IMR-90 (cell line): Measurements from ENCODE around the gene ARHGAP24. TPM values are rescaled to one million over a fixed set of nuclear protein-coding genes. Genes with fewer than 3 reads are reported as not detected.

Source experiments
- ATAC-seq: fragments of 200-7000 bp; cut with Tn5 transposase; 2 replicates; pipeline ENCODE4 v1.9.1; 2020; ENCODE audit warnings: low read depth, mild to moderate bottlenecking, moderate library complexity
- BruUV-seq: library from RNA; stranded (reverse); fragments of 400-500 nt; replicated peaks from 2 replicates; lab custom pipeline; 2021; lab: Mats Ljungman, UMichigan
- CTCF ChIA-PET: fragments of 300-600 bp; formaldehyde crosslinking; extraction: SDS; loops from one replicate; lab custom pipeline; 2021; ENCODE audit warnings: antibody characterized with exemption; lab: Yijun Ruan, JAX
- POLR2A ChIA-PET: fragments of 300-600 bp; sonication (Branson Sonifier 250); formaldehyde crosslinking; loops from one replicate; lab custom pipeline; 2022; ENCODE audit warnings: antibody characterized with exemption; ENCODE audit not compliant: unreplicated experiment; lab: Charles Lee
- DNase-seq: peaks from one replicate; pipeline ENCODE4 v3.0.0; 2013
- H2AFZ ChIP-seq: replicated peaks from 2 replicates; pipeline ENCODE3; 2013; ENCODE audit warnings: low read length, mild to moderate bottlenecking; ENCODE audit not compliant: poor library complexity
- H2AK5ac ChIP-seq: 2 replicates; pipeline ENCODE4 v1.6.1; 2013; ENCODE audit warnings: low read depth, low read length, inconsistent platforms
- H2AK9ac ChIP-seq: replicated peaks from 2 replicates; pipeline ENCODE3; 2013; ENCODE audit warnings: mild to moderate bottlenecking, low read depth, low read length, moderate library complexity; ENCODE audit not compliant: poor library complexity
- H2BK120ac ChIP-seq: 2 replicates; pipeline ENCODE4 v1.6.1; 2013; ENCODE audit warnings: low read depth, low read length, inconsistent platforms
- H2BK15ac ChIP-seq: 3 replicates; pipeline ENCODE4 v1.6.1; 2013; ENCODE audit warnings: low read depth, low read length, inconsistent platforms
- H2BK20ac ChIP-seq: 2 replicates; pipeline ENCODE4 v1.6.1; 2013; ENCODE audit warnings: low read depth, mild to moderate bottlenecking, inconsistent platforms, low read length, moderate library complexity
- H2BK5ac ChIP-seq: 2 replicates; pipeline ENCODE4 v1.6.1; 2013; ENCODE audit warnings: mild to moderate bottlenecking, low read depth, low read length, inconsistent platforms; ENCODE audit not compliant: poor library complexity, severe bottlenecking
- H3K14ac ChIP-seq: replicated peaks from 2 replicates; pipeline ENCODE4 v1.6.1; 2013; ENCODE audit warnings: low read depth, low read length, inconsistent platforms
- H3K18ac ChIP-seq: 2 replicates; pipeline ENCODE4 v1.6.1; 2013; ENCODE audit warnings: low read depth, low read length, control low read depth
- H3K23ac ChIP-seq: 2 replicates; pipeline ENCODE4 v1.6.1; 2013; ENCODE audit warnings: low read depth, low read length, inconsistent platforms
- H3K27ac ChIP-seq: 2 replicates; pipeline ENCODE4 v1.5.1; 2013; ENCODE audit warnings: mild to moderate bottlenecking, control low read depth, low read length; ENCODE audit not compliant: insufficient read depth
- H3K27me3 ChIP-seq: 2 replicates; pipeline ENCODE4 v1.6.1; 2013; ENCODE audit warnings: low read length; ENCODE audit not compliant: control insufficient read depth, insufficient read depth
- H3K36me3 ChIP-seq: 2 replicates; pipeline ENCODE4 v1.6.1; 2013; ENCODE audit warnings: low read length, mixed read lengths; ENCODE audit not compliant: control insufficient read depth, insufficient read depth
- H3K4ac ChIP-seq: 2 replicates; pipeline ENCODE4 v1.6.1; 2013; ENCODE audit warnings: low read depth, low read length, inconsistent platforms
- H3K4me1 ChIP-seq: 2 replicates; pipeline ENCODE4 v1.6.1; 2013; ENCODE audit warnings: low read length, mixed read lengths; ENCODE audit not compliant: control insufficient read depth, insufficient read depth
- H3K4me2 ChIP-seq: 2 replicates; pipeline ENCODE4 v1.6.1; 2013; ENCODE audit warnings: low read depth, mild to moderate bottlenecking, control low read depth, low read length, moderate library complexity
- H3K4me3 ChIP-seq: 2 replicates; pipeline ENCODE4 v1.5.1; 2013; ENCODE audit warnings: low read depth, mild to moderate bottlenecking, control low read depth, low read length, moderate library complexity; ENCODE audit not compliant: insufficient read depth
- H3K56ac ChIP-seq: 2 replicates; pipeline ENCODE4 v1.6.1; 2013; ENCODE audit warnings: low read length, inconsistent platforms; ENCODE audit not compliant: insufficient read depth; ENCODE audit errors: extremely low read depth
- H3K79me1 ChIP-seq, 2 experiments: 2 replicates each; pipeline ENCODE4 v1.6.1; 2013; ENCODE audit warnings: low read length in 2 of 2, inconsistent platforms in 1 of 2, low read depth in 1 of 2
- H3K9ac ChIP-seq: 2 replicates; pipeline ENCODE4 v1.6.1; 2013; ENCODE audit warnings: low read depth, low read length, control low read depth
- H3K9me1 ChIP-seq: 2 replicates; pipeline ENCODE4 v1.6.1; 2013; ENCODE audit warnings: low read length, inconsistent platforms; ENCODE audit not compliant: insufficient read depth
- H3K9me3 ChIP-seq: 2 replicates; pipeline ENCODE4 v1.6.1; 2013; ENCODE audit warnings: low read length; ENCODE audit not compliant: control insufficient read depth, insufficient read depth
- H4K20me1 ChIP-seq: 2 replicates; pipeline ENCODE4 v1.6.1; 2013; ENCODE audit warnings: low read length, inconsistent platforms; ENCODE audit not compliant: insufficient read depth
- H4K5ac ChIP-seq: 2 replicates; pipeline ENCODE4 v1.6.1; 2013; ENCODE audit warnings: mild to moderate bottlenecking, low read depth, low read length, control low read depth
- H4K8ac ChIP-seq, 2 experiments: 2 replicates each; pipeline ENCODE4 v1.6.1; 2013; ENCODE audit warnings: low read depth in 2 of 2, low read length in 2 of 2, control low read depth in 1 of 2, inconsistent platforms in 1 of 2
- H4K91ac ChIP-seq: 2 replicates; pipeline ENCODE4 v1.6.1; 2013; ENCODE audit warnings: low read depth, low read length, inconsistent platforms; ENCODE audit not compliant: insufficient read depth
- BHLHE40 ChIP-seq: fragments of 150-350 bp; IDR thresholded peaks from 2 replicates; pipeline ENCODE4 v1.6.1; 2016; ENCODE audit warnings: mild to moderate bottlenecking, low read depth, low read length
- MXI1 ChIP-seq: IDR thresholded peaks from 2 replicates; pipeline ENCODE4 v1.6.1; 2012; ENCODE audit warnings: low read depth, mild to moderate bottlenecking, low read length, moderate library complexity, borderline replicate concordance
- WGBS, 2 experiments: methylation state at CpG; one replicate each; pipeline versions ENCODE4 v1.1.5 to v1.1.7; 2013; ENCODE audit warnings: missing lambda C conversion rate in 2 of 2; ENCODE audit not compliant: insufficient read length in 1 of 2; ENCODE audit errors: extremely low coverage in 2 of 2; 5-methylcytosine and 5-hydroxymethylcytosine counted together
- dilution Hi-C: fragments of 300-500 bp; cut with HindIII; formaldehyde crosslinking; loops from one replicate; pipeline ENCODE4 v1.14.3; 2018; ENCODE audit warnings: low sequenced_read_pairs; ENCODE audit not compliant: unreplicated experiment
- in situ Hi-C: fragments of 300-500 bp; cut with MboI; formaldehyde crosslinking; loops from 3 replicates; pipeline ENCODE4 v1.14.3; 2019; ENCODE audit warnings: low sequenced_read_pairs, inconsistent platforms, mixed read lengths
- intact Hi-C: fragments of 100-400 bp; cut with micrococcal nuclease; formaldehyde crosslinking; loops from 2 replicates; pipeline ENCODE4 v1.10.0; 2022
- polyA plus RNA-seq, 3 experiments: library from polyadenylated mRNA; depleted of rRNA; stranded (reverse); fragments of >200 nt; gene quantifications; 2 replicates each; pipeline ENCODE4 v1.2.3, GENCODE V29; 2012; ENCODE audit warnings: low replicate concordance in 1 of 3
- total RNA-seq: library from RNA; depleted of rRNA; stranded (reverse); fragments of >200 nt; gene quantifications from 2 replicates; pipeline ENCODE4 v1.2.3, GENCODE V29; 2012
- TF ChIP-seq, protein P1 (sequence below): fragments of 150-350 bp; IDR thresholded peaks from 2 replicates; pipeline ENCODE4 v1.6.1; 2016; ENCODE audit warnings: low read depth, mild to moderate bottlenecking, low read length, moderate library complexity, borderline replicate concordance

ARHGAP24 gene
- total and polyA plus RNA-seq, 2 of the 4 experiments (the other 2 are of a cell fraction), result 11.9 to 24.0 TPM

DNA sequence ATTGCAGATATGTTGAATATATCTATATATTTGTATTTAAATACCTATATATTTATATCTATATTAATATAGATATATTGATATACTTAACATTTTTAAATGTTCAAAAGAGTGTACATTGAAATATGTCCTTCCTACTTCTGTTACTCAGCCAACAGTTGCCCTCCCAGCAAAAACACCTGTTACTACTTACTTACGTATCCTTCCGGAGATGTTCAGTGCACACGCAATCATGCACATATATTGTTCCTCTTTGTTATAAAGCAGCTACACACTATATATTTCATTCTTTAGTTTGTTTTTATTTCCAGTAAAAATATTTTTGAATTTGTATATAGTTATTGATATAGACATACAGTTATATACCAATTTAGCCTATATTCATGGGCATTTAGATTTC lies 142.3 kb downstream of the ARHGAP24 start:
- Histone ChIP-seq H2BK15ac (no peak overlapping the region), H3K9me1 (no peaks in the 10 kb centered on the region), H4K20me1 (no peaks in the 10 kb centered on the region), H3K27ac (no peak overlapping the region), H4K8ac (no peak overlapping the region), H4K5ac (no peak overlapping the region), H3K23ac (no peak overlapping the region), H3K14ac (no peak overlapping the region), H3K18ac (no peak overlapping the region), H2BK120ac (no peak overlapping the region), H3K9me3 (no peaks in the 10 kb centered on the region), H3K56ac (no peak overlapping the region), H3K4me2 (no peak overlapping the region), H2AK5ac (no peak overlapping the region), H3K4me3 (no peak overlapping the region), H3K27me3 (no peaks in the 10 kb centered on the region), H4K91ac (no peak overlapping the region), H2AFZ (no peak overlapping the region), H2AK9ac (no peak overlapping the region), H3K36me3 (no peaks in the 10 kb centered on the region), H3K4ac (no peak overlapping the region), H2BK20ac (no peak overlapping the region), H2BK5ac (no peak overlapping the region), H3K4me1 (no peaks in the 10 kb centered on the region), H3K79me1 (no peaks in the 10 kb centered on the region), H3K9ac (no peak overlapping the region)
- intact Hi-C loops, result no loop called here
- CTCF ChIA-PET, result no interaction called here
- dilution Hi-C loops, result no loop called here
- no peak for DNase-seq
- BruUV-seq, result no TSS peak
- no CpG with 5 or more reads among the region's 3 CpGs for WGBS, 2 experiments
- TF ChIP-seq, protein P1, sequence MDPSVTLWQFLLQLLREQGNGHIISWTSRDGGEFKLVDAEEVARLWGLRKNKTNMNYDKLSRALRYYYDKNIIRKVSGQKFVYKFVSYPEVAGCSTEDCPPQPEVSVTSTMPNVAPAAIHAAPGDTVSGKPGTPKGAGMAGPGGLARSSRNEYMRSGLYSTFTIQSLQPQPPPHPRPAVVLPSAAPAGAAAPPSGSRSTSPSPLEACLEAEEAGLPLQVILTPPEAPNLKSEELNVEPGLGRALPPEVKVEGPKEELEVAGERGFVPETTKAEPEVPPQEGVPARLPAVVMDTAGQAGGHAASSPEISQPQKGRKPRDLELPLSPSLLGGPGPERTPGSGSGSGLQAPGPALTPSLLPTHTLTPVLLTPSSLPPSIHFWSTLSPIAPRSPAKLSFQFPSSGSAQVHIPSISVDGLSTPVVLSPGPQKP, result no peak
- TF ChIP-seq BHLHE40 (no peak), MXI1 (no peak)
- in situ Hi-C loops, result no loop called here
- POLR2A ChIA-PET, result no interaction called here
- ATAC-seq, result no peak
